HS-27A (cell line): Measurements from ENCODE around the gene CHST9.
"Not testable (repeated sequence)": the region's sequence is repeated elsewhere in the genome, so short reads cannot be mapped to it uniquely, and the experiment has no call there.

Experiments used
- DNase-seq: peaks from one replicate; pipeline ENCODE4 v3.0.0-alpha.2; 2012; ENCODE audit warnings: low read depth, missing footprints

Gene CHST9, protein sequence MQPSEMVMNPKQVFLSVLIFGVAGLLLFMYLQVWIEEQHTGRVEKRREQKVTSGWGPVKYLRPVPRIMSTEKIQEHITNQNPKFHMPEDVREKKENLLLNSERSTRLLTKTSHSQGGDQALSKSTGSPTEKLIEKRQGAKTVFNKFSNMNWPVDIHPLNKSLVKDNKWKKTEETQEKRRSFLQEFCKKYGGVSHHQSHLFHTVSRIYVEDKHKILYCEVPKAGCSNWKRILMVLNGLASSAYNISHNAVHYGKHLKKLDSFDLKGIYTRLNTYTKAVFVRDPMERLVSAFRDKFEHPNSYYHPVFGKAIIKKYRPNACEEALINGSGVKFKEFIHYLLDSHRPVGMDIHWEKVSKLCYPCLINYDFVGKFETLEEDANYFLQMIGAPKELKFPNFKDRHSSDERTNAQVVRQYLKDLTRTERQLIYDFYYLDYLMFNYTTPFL

GRCh38 chr18:27185025-27185763 is at the start of gene CHST9:
CHST9 (minus strand) TSS chr18:27185308; CDS start chr18:27142809, 42,499 bp downstream.
- no peak for DNase-seq

GRCh38 chr18:27232355-27232754 is 47.2 kb upstream of the CHST9 start:
- DNase-seq = not testable (repeated sequence)

- not testable (repeated sequence) for DNase-seq
Observed at GRCh38 chr18:27231671-27232070, 46.6 kb upstream of the CHST9 start.

DNA sequence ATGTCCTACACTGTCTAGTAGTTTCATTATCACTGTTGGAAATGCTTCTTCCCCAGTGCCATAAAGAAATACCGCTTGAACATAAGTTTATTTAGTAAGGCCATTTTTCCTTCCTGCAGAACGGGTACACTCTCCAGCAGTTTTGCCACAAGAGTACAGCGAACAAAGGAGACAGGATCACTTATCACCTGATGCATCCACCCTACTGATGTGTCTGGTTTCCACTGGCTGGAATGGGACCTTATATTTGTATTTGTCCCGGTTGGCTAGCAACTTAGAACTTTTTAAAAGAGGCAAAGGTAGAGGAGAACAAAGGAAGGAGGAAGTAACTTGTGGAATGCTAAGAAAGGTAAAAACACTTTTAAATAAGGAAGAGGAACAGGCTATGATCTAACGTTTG is 46.1 kb upstream of the CHST9 start:
- DNase-seq = not testable (repeated sequence)

DNA sequence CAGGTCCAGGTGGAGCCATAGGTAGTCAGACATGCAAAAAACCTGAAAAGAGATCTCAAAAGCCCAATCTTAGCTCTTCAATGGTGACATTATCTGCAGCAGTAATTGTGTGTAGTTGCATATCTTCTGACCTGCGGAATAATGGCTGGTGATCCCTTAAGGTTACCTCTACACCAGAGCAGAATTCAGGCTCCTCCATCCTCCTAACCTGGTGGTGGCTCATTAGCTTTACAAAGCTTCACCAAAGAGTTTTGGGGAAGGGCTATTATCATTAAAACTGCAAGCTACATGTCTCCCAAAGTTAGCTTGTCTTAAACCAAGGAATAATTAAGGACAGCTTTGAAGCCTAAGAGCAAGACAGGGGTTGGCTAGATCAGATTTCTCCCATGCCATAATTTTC is 42.6 kb upstream of the CHST9 start:
- no peak for DNase-seq

DNA sequence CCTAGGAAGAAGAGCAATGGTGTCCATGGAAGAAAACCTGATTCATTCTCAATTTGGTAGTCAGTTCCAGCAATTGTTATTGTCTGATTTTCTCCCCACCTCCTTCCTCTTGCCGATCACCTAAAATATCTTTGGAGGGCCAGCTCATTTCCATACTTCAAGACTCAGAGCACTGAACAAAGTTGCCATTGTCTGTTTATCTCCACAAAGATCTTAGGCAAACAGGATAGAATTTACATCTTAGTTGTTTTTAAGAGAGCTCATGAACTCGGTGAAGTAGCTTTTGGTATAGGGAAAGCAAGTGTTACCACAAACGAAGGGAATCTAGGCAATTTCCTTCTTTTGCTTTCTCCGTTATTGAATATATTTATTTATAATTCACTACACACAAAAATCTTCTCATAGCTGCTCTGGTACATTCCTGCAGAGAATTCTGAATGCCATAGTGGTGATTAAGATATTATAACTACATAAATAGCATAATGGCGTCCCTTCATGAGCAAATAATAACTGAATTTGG is 41.5 kb upstream of the CHST9 start:
- DNase-seq = no peak

GRCh38 chr18:27225947-27226481 is 40.9 kb upstream of the CHST9 start:
- DNase-seq = no peak

DNA sequence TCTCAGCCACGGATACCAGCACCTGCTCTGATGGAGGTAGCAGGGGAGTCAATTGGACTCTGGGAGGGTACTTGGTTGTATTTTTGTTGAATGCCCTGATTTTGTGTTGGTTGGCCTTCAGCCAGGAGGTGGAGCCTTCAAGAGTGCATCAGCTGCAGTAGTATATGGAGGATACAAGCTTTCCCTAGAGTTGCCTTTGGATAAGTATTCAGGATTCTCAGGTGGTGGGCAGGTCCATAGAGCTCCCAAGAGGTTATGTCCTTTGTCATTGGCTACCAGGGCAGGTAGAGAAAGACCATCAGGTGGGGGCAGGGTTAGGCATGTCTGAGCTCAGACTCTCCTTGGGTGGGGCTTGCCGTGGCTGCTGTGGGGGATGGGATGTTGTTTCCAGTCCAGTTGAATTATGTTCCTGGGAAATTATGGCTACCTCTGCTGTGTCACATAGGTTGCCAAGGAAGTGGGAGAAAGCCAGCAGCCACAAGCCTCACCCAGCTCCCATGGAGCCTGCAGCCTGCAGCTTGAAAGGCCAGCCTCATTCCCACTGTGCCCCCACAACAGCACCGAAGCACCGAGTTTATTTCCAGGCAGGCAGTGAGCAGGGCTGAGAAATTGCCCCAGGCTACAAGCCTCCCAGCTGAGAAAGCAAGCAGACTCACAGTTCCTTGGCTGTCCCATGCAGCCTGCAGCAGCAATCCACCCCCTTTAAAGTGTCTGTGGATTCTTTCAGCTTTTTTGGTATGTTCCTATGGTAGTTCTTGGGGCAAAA is 38.6 kb upstream of the CHST9 start:
- DNase-seq = no peak

- DNase-seq = no peak
Observed at GRCh38 chr18:27214831-27215230, 29.7 kb upstream of the CHST9 start.

GRCh38 chr18:27213123-27213717 is 28.1 kb upstream of the CHST9 start:
- DNase-seq = no peak

GRCh38 chr18:27211569-27211968 is 26.5 kb upstream of the CHST9 start:
- no peak for DNase-seq

DNA sequence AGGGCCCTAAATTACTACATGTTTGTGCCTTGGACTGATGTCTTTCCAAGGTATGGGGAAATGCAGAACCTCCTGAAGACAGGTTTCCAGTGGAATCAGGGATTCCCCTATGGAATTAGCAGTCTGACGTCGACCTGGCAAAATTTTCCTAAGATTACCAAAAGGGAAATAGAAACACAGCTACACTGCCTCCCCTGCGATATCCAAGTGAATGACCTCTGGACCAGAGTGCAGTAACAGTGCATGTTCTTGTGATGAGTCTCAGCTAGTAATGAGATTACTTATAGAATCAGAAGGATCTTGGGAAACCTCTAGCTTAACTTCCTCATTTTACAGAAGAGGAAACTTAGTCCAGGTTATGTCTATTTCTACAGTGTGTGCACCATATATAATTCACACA is 21.3 kb upstream of the CHST9 start:
- no peak for DNase-seq

GRCh38 chr18:27202741-27203140 is 17.6 kb upstream of the CHST9 start:
- DNase-seq = no peak

DNA sequence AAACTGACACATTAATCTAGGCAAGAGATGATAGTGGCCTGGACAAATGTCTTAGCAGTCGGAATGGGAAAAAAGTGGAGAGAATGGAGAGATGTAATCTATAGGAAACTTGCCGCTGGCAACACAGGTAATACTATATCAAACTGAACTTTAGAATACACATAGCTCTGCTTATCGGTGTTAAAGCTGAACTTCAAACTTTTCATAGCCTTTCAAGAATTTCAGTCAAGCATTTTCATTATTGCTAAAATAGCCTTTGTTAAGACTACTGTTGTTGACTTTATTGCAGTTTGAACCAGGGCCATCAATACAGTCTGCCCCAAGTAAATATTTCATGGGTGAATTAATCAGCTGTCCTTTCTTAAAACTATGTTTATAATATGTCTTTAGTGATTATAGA is 12.9 kb upstream of the CHST9 start:
- DNase-seq = no peak

DNA sequence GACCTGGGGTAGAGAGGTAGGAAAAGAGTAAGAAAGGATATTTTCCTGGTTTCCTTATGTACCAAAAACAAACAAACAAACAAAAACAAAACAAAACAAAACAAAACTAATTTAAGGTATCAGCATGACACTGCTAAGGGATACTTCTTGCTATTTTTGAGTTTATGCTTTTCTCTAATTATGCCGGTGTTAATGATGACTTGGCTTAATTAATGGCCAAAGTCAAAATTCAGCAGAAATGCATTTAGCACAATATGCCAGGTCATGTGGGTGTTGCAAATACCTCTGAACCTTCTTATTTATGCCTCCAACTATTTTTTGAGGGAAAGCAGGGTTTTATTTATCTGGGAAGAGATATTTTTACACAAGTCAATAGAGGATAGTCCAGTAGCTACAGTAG is 3.2 kb upstream of the CHST9 start:
- no peak for DNase-seq

DNA sequence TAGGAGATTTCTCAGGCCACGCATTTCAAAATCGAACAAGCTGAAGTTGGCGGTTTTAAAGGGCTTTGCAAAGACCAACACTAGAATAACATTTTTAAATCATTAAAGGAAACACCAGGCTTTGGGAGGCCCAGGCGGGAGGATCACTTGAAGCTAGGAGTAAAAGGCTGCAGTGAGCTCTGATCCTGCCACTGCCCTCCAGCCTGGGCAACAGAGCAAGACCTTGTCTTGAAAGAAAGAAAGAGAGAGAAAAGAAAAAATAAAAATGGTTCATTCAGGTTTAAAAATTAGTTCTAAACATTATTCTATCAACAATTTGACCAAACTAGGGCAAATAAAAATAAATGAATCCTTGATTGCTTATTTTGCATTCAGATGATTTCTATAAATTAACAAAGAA is 789 bp upstream of the CHST9 start:
- no peak for DNase-seq

DNA sequence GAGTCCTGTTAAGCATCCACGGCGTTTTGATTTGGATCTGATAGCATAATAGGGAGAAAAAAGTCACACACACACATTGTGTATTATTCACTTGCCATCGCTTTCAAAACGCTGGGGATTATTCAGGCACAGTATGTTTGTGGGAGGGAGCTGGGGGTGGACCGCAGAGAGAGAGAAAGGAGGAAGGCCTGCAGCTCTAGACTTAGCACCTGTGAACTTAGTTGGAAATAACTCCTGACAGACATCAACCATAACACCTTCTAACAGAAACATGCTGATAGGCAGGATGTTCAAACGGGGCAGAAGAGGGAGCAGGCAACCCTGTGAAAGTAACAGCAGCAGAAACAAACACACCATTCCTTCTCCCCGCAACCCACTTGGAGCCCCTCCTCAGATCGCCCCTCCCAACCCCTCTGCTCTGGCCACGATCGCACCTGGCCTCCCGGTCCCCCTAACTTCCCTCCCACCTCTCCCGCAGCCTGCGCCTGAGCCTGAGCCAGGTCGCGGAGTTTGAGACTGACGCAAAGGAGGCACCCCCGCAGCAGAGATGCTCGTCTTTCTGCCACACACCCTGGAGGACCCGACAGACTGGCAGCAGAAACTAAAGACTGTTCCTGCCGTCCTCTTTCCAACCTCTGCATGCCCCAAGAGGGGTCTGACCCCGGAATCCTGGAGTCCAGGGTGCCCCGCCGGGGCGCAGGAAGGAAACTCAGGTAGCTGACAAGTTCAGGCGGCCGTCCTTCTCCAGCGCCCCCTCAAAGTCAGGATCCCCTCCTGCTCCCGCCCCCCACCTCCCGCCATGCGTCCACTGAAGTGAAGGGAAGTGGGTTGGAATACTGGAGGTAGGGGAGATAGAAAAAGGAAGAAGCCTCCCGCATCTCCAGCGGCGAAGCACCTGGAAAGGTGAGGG is 738 bp downstream of the CHST9 start:
- DNase-seq = no peak

DNA sequence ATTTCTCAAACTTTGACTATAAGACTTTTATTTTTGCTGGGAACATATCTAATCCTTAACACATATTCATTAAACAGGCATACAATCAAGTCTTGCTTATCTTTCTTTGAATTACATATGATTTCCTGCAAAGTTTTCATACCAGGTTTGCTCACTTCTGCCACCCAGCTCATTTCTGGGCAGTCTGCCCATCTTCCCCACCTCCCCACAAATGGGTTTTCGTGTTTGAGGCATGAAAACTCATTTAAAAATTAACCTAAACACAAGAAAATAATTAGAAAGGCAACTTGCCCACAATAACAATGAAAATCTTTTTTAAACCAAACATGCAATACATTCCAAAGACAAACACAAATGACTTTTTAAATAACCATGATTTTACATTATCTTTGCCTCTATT is 3.4 kb downstream of the CHST9 start:
- DNase-seq = no peak

DNA sequence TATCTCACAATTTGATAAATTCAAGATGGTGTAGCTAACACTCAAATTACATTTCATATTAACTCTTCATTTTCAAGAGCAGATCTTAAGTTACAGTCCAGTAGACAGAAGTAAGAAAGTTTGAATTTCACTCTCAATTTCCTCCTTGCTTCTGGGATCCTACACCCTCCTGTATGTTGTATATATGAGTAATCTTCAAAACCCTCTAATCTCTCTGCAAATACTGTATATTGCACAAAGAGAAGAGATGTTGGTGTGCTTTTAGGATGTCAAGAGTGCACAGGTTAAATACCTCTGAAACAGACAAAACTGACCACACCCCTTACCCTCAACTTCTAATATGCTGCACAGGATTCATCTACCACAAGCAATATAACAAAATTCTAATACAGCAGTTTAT is 6.7 kb downstream of the CHST9 start:
- DNase-seq = no peak

DNA sequence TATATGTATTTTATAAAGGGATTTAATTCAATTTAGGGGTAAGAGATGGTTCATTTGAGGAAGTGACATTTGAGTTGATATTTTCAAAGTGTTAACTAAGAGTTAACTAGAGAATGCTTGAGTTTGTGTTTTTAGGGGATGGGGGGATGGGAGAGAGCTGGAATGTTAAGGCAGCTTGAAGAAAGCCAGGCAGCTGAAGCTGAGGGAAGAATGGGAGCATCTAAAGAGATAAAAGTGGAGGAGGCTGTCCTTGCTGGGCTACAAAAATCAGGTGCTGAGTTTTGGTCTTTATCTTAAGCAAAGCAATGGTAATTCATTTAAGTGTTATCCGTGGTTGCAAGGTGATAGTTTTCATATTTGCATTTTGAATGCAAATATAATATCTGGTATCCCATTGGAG is 9.2 kb downstream of the CHST9 start:
- no peak for DNase-seq

DNA sequence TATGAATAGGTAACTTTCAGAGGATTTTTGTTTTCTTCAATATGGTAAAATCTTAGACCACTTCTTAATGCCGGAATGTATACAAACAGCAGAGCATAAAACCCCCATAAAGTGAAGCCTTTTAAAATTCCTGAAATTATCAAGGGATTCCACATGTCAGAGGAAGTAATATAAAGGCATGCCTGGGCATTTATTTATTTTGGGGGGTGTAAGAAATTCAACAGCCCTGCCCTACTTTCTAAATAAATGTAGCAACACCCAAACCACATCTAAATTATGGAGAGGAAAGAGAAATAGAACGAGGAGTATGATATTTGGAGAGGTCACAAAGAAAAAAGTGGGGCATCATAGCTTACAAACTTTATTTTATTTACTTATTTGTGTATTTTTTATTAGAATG is 9.9 kb downstream of the CHST9 start:
- DNase-seq = no peak
